Lower lobe of right lung (tissue), 2 donors: Measurements from ENCODE around the gene IREB2. TPM values are rescaled to one million over a fixed set of nuclear protein-coding genes. Genes with fewer than 3 reads are reported as not detected.

Experiments used
- ATAC-seq, 2 donors: fragments of 200-7000 bp; cut with Tn5 transposase; one replicate each; pipeline ENCODE4 v1.9.1; 2020 to 2022; ENCODE audit warnings: mild to moderate bottlenecking in 2 of 2, moderate library complexity in 2 of 2
- DNase-seq: peaks from one replicate; pipeline ENCODE4 v3.0.0-alpha.2; 2020
- H3K27ac ChIP-seq: fragments of 200-600 bp; one replicate; pipeline ENCODE4 v1.8.0; 2022
- H3K27me3 ChIP-seq: fragments of 200-600 bp; one replicate; pipeline ENCODE4 v1.8.0; 2022; ENCODE audit warnings: low read depth
- H3K36me3 ChIP-seq: fragments of 200-600 bp; one replicate; pipeline ENCODE4 v1.8.0; 2022; ENCODE audit warnings: mild to moderate bottlenecking
- H3K4me1 ChIP-seq: fragments of 200-600 bp; one replicate; pipeline ENCODE4 v1.8.0; 2022
- H3K4me3 ChIP-seq: fragments of 200-600 bp; one replicate; pipeline ENCODE4 v1.8.0; 2022; ENCODE audit warnings: mild to moderate bottlenecking
- H3K9me3 ChIP-seq: fragments of 200-600 bp; one replicate; pipeline ENCODE4 v1.8.0; 2022
- intact Hi-C: fragments of 100-400 bp; cut with DNase I; formaldehyde crosslinking; loops from one replicate; pipeline ENCODE4 v1.11.0; 2022
- total RNA-seq: library from RNA; stranded (reverse); fragmentation: NEBNext Ultra II Directional; extraction: Animal tissue kit (Norgen Biotek cat#: 25700); gene quantifications from one replicate; pipeline ENCODE4 v1.2.1, GENCODE V29; 2021
- TF ChIP-seq, protein P1 (sequence below): fragments of 200-600 bp; IDR thresholded peaks from one replicate; pipeline ENCODE4 v1.8.0; 2022; ENCODE audit warnings: antibody characterized with exemption, mild to moderate bottlenecking
- donor health status: DM: no; HTN: yes; CAD: no; lungs with severe emphysema.

IREB2 gene
- total RNA-seq, 1 donor from 2014 or later, result 56.4 TPM

DNA sequence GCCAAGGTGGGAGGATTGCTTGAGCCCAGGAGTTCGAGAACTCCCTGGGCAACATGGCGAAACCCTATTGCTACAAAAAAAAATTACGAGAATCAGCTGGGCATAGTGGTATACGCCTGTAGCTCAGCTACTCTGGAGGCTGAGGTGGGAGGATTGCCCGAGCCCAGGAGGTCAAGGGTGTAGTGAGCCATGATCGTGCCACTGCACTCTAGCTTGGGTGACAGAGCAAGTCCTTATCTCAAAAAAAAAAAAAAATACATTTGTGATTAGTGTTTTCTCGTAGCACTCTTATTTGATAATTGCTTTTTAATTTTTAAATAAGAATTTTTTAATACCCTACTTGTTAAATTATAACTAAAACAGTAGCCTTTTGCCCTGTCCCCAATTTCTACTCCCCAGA is 18.4 kb downstream of the IREB2 start:
- Histone ChIP-seq H3K27ac (peak overlapping the region; percentile 8), H3K27me3 (no peaks in the 10 kb centered on the region), H3K36me3 (no peaks in the 10 kb centered on the region), H3K4me1 (peaks cover 69% of the 10 kb centered on the region), H3K4me3 (no peak overlapping the region), H3K9me3 (no peaks in the 10 kb centered on the region)
- DNase-seq (no peak), ATAC-seq (no peak)
- TF ChIP-seq, protein P1, sequence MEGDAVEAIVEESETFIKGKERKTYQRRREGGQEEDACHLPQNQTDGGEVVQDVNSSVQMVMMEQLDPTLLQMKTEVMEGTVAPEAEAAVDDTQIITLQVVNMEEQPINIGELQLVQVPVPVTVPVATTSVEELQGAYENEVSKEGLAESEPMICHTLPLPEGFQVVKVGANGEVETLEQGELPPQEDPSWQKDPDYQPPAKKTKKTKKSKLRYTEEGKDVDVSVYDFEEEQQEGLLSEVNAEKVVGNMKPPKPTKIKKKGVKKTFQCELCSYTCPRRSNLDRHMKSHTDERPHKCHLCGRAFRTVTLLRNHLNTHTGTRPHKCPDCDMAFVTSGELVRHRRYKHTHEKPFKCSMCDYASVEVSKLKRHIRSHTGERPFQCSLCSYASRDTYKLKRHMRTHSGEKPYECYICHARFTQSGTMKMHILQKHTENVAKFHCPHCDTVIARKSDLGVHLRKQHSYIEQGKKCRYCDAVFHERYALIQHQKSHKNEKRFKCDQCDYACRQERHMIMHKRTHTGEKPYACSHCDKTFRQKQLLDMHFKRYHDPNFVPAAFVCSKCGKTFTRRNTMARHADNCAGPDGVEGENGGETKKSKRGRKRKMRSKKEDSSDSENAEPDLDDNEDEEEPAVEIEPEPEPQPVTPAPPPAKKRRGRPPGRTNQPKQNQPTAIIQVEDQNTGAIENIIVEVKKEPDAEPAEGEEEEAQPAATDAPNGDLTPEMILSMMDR, result no peak
- intact Hi-C loops, result no loop called here

DNA sequence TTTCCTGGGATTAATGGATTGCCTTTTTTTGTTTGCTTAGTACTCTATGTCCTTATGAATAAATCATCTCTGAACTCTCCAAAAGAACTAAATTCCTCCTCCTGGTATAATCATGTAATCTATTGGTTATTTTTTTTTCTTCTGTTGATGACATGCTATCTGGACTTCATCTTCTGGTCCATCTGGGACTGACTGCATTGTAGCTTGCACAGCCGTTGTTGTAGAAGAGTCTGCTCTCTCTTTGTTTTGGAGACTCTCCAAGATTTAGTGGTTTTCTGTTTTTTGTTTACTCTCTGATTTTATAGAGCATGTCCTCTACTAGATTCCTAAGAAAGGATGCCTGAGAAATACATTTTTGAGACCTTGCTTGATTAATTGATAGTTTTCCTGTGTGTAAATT is 19.1 kb downstream of the IREB2 start:
- H3K4me1 ChIP-seq, result peaks cover 69% of the 10 kb centered on the region
- no peak overlapping the region for H3K4me3 ChIP-seq
- TF ChIP-seq, protein P1, result no peak
- DNase-seq, result no peak
- intact Hi-C loops, result no loop called here
- no peaks in the 10 kb centered on the region for H3K9me3 ChIP-seq
- H3K27ac ChIP-seq, result no peak overlapping the region
- H3K36me3 ChIP-seq, result no peaks in the 10 kb centered on the region
- H3K27me3 ChIP-seq, result no peaks in the 10 kb centered on the region
- no peak for ATAC-seq

DNA sequence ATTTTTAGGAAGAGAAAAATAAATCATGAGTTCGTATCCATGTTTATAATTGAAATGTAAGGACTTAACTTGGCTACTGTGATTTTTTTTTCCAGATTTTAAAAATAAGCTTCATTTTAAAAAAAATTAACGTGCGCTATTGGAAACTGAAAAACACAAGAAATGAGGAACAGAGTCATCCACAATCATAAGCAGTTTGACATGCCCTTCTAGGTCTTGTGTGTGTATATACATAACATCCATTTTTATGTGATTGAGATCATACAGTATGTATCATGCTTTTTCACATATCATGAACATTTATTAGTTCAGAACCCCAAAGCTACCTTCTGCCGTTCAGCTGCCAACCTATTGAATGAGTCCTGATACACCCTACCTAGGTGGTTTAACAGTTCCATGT is 22.7 kb downstream of the IREB2 start:
- intact Hi-C loops, result no loop called here
- H3K27ac ChIP-seq, result no peak overlapping the region
- no peak for DNase-seq

DNA sequence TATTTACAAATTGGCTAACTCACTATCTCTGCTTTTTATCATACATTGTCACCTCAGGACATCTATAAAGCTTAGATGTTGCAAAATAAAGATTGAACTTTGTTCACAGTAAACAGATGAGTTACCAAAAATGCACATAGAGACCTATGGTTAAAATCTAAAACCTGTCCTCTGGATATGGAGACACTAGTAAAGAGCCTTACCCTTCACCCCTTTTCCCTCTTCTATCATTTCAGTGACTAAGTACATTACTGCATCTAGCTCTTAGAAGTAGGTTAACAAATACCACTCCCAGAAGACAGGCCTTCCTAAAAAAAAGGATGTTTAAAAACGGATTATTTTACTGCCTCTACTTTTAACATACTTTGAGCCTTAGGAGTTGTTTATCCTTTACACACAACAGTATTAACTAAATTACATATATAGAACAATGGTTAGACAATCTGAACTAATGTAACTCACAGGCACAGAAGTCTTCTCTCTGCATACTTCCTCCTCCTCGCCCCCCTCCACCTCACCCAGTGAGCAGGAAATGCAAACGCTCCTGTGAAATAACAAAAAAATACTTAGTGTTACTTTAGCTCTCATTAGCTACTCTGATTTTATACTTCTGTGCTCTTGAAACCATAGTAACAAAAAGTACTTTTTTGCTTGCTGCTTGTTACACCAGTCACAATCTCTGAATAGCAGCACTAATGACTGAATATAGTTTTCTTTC is 23.3 kb downstream of the IREB2 start:
- TF ChIP-seq, protein P1, result no peak
- peaks cover 34% of the 10 kb centered on the region for H3K36me3 ChIP-seq
- H3K9me3 ChIP-seq, result no peaks in the 10 kb centered on the region
- peak in 1 of 2 donors; percentile 53 for ATAC-seq
- no peak overlapping the region for H3K4me3 ChIP-seq
- H3K4me1 ChIP-seq, result peaks cover 27% of the 10 kb centered on the region
- no peak for DNase-seq
- no peaks in the 10 kb centered on the region for H3K27me3 ChIP-seq
- no peak overlapping the region for H3K27ac ChIP-seq
- intact Hi-C loops, result no loop called here

More for the DNA sequence above, 22.7 kb downstream of the IREB2 start:
- no peaks in the 10 kb centered on the region for H3K9me3 ChIP-seq
- TF ChIP-seq, protein P1, result no peak
- H3K27me3 ChIP-seq, result no peaks in the 10 kb centered on the region
- peaks cover 33% of the 10 kb centered on the region for H3K4me1 ChIP-seq
- peaks cover 28% of the 10 kb centered on the region for H3K36me3 ChIP-seq
- H3K4me3 ChIP-seq, result no peak overlapping the region
- no peak for ATAC-seq

DNA sequence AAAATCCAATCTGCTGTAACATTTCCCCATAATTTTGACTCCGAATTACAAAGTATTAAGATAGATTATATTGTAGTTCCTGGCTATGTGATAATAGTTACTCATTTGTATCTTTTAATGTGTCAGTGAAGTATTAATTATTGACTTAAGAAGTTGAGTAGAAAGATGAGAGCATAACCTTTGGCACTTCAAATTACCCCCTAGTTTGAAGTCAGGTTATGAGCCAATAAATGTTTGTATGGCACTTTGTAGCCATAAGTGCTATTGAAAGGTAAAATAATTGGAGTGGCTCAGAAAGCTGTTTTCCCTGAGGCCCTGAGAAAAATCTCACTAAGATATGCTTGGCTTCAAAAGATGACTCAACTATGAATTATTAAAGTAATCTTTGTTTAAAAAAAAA is 31.0 kb downstream of the IREB2 start:
- Histone ChIP-seq H3K9me3 (no peaks in the 10 kb centered on the region), H3K27me3 (no peaks in the 10 kb centered on the region), H3K27ac (no peak overlapping the region), H3K4me1 (no peaks in the 10 kb centered on the region), H3K4me3 (no peak overlapping the region), H3K36me3 (peaks cover 98% of the 10 kb centered on the region)
- TF ChIP-seq, protein P1, result no peak
- ATAC-seq (no peak), DNase-seq (no peak)
- intact Hi-C loops, result no loop called here
